ENCODE measurements around the gene TEX11. TPM values are rescaled to one million over a fixed set of nuclear protein-coding genes. Genes with fewer than 3 reads are reported as not detected.

Gene TEX11
- total and polyA plus RNA-seq, 8 donors, result 0.18 to 4.6 (median 1.6) TPM; not detected in 5

- peaks cover 0 to 14% (median 4%) of the 10 kb centered on the region in 4 donors for H3K9me3 ChIP-seq
- no peak overlapping the region for H3K4me3 ChIP-seq
- no peak overlapping the region for H3K27ac ChIP-seq
- peak in 1 of 2 donors; percentile 27 for DNase-seq
- H3K27me3 ChIP-seq, result no peaks in the 10 kb centered on the region
- TF ChIP-seq, protein P1, sequence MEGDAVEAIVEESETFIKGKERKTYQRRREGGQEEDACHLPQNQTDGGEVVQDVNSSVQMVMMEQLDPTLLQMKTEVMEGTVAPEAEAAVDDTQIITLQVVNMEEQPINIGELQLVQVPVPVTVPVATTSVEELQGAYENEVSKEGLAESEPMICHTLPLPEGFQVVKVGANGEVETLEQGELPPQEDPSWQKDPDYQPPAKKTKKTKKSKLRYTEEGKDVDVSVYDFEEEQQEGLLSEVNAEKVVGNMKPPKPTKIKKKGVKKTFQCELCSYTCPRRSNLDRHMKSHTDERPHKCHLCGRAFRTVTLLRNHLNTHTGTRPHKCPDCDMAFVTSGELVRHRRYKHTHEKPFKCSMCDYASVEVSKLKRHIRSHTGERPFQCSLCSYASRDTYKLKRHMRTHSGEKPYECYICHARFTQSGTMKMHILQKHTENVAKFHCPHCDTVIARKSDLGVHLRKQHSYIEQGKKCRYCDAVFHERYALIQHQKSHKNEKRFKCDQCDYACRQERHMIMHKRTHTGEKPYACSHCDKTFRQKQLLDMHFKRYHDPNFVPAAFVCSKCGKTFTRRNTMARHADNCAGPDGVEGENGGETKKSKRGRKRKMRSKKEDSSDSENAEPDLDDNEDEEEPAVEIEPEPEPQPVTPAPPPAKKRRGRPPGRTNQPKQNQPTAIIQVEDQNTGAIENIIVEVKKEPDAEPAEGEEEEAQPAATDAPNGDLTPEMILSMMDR (IDR thresholded peaks at IDR 0.05), result no peak
- TF ChIP-seq EP300 (IDR thresholded peaks at IDR 0.05) (no peak), POLR2AphosphoS5 (IDR thresholded peaks at IDR 0.05) (no peak), POLR2A (IDR thresholded peaks at IDR 0.05) (no peak)
- 23 to 39% (median 25%) methylated on average over 2 of the region's 2 CpGs for whole genome bisulfite sequencing, 5 donors
- no peaks in the 10 kb centered on the region for H3K36me3 ChIP-seq
- intact Hi-C loops (cut with DNase I; ENCODE audit: low total_unique reads), result no loop called here
- peaks cover 0 to 6% (median 0%) of the 10 kb centered on the region in 4 donors for H3K4me1 ChIP-seq
Observed at GRCh38 chrX:70554523-70554922, 354.0 kb downstream of the TEX11 start.

DNA sequence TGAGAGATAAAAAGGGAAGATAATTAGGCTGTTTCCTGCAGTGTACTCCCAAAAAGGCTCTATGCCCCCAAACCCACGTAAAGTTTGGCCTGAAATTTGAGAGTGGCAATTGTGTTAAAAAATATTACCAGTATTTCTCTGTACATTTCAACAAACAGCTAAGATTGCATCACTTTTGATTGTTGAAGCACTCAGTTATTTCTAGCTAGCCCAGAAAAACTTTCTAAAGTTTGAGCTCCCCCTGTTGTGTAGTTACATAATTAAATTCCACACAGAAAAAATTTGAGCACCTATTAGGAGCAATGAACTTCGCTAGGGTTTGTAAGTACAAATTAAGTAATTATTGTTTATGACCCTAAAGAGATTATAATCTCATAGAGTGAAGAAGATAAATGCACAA, 354.4 kb downstream of the TEX11 start:
- intact Hi-C loops (cut with DNase I; ENCODE audit: low total_unique reads), result no loop called here
- Histone ChIP-seq H3K27me3 (no peaks in the 10 kb centered on the region), H3K4me3 (no peak overlapping the region), H3K9me3 (peaks cover 0 to 10% (median 3%) of the 10 kb centered on the region in 4 donors), H3K27ac (peak overlapping the region in 1 of 5 donors; percentile 9), H3K36me3 (no peaks in the 10 kb centered on the region), H3K4me1 (peaks cover 0 to 6% (median 0%) of the 10 kb centered on the region in 4 donors)
- TF ChIP-seq POLR2A (IDR thresholded peaks at IDR 0.05) (no peak), POLR2AphosphoS5 (IDR thresholded peaks at IDR 0.05) (no peak), EP300 (IDR thresholded peaks at IDR 0.05) (no peak)
- TF ChIP-seq, protein P1 (IDR thresholded peaks at IDR 0.05), result peak in 2 of 7 experiments; percentile 8 to 38
- 0 to 23% (median 7%) methylated on average over 2 of the region's 2 CpGs for WGBS, 5 donors
- DNase-seq, result peak in 1 of 2 donors; percentile 29

GRCh38 chrX:70553516-70553915, 355.0 kb downstream of the TEX11 start:
- Histone ChIP-seq H3K36me3 (no peaks in the 10 kb centered on the region), H3K4me1 (peaks cover 0 to 6% (median 0%) of the 10 kb centered on the region in 4 donors), H3K27ac (peak overlapping the region in 1 of 5 donors; percentile 9), H3K27me3 (no peaks in the 10 kb centered on the region), H3K9me3 (peaks cover 0 to 7% (median 3%) of the 10 kb centered on the region in 4 donors), H3K4me3 (no peak overlapping the region)
- peak in 1 of 2 donors; percentile 3 for DNase-seq
- 53 to 95% (median 67%) methylated on average over 1 of the region's 1 CpG for WGBS, 5 donors
- intact Hi-C loops (cut with DNase I; ENCODE audit: low total_unique reads), result no loop called here
- TF ChIP-seq, protein P1 (IDR thresholded peaks at IDR 0.05), result no peak
- no peak for TF ChIP-seq EP300 (IDR thresholded peaks at IDR 0.05)
- no peak for TF ChIP-seq POLR2A (IDR thresholded peaks at IDR 0.05)
- TF ChIP-seq POLR2AphosphoS5 (IDR thresholded peaks at IDR 0.05), result no peak

- Histone ChIP-seq H3K36me3 (no peaks in the 10 kb centered on the region), H3K27me3 (no peaks in the 10 kb centered on the region), H3K4me3 (no peak overlapping the region), H3K27ac (no peak overlapping the region), H3K9me3 (no peaks in the 10 kb centered on the region), H3K4me1 (peaks cover 0 to 6% (median 0%) of the 10 kb centered on the region in 4 donors)
- TF ChIP-seq POLR2A (IDR thresholded peaks at IDR 0.05), result no peak
- 40 to 52% (median 42%) methylated on average over 7 of the region's 7 CpGs for whole genome bisulfite sequencing, 5 donors
- DNase-seq, result peak in 1 of 2 donors; percentile 11
- intact Hi-C loops (cut with DNase I; ENCODE audit: low total_unique reads), result no loop called here
Observed at GRCh38 chrX:70552130-70552704, 356.3 kb downstream of the TEX11 start.

- no peaks in the 10 kb centered on the region for H3K36me3 ChIP-seq
- H3K4me1 ChIP-seq, result peaks cover 0 to 6% (median 0%) of the 10 kb centered on the region in 4 donors
- no peaks in the 10 kb centered on the region for H3K9me3 ChIP-seq
- no peaks in the 10 kb centered on the region for H3K27me3 ChIP-seq
- H3K4me3 ChIP-seq, result no peak overlapping the region
- intact Hi-C loops (cut with DNase I; ENCODE audit: low total_unique reads), result no loop called here
- WGBS, 5 donors, result 52 to 76% (median 67%) methylated on average over 1 to 3 of the region's 3 CpGs
- TF ChIP-seq, protein P1 (IDR thresholded peaks at IDR 0.05), result no peak
- TF ChIP-seq POLR2A (IDR thresholded peaks at IDR 0.05) (no peak), EP300 (IDR thresholded peaks at IDR 0.05) (no peak), POLR2AphosphoS5 (IDR thresholded peaks at IDR 0.05) (no peak)
- DNase-seq, result no peak
- H3K27ac ChIP-seq, result no peak overlapping the region
Observed at GRCh38 chrX:70549429-70549828, 359.1 kb downstream of the TEX11 start.

Data from stomach (tissue), 9 donors.